COLO829 (cell line): Measurements from ENCODE around the gene ADGRA1.

Source experiments
- DNase-seq: peaks from one replicate; pipeline ENCODE4 v3.0.0; 2012; ENCODE audit warnings: low spot score

The ADGRA1 gene

DNA sequence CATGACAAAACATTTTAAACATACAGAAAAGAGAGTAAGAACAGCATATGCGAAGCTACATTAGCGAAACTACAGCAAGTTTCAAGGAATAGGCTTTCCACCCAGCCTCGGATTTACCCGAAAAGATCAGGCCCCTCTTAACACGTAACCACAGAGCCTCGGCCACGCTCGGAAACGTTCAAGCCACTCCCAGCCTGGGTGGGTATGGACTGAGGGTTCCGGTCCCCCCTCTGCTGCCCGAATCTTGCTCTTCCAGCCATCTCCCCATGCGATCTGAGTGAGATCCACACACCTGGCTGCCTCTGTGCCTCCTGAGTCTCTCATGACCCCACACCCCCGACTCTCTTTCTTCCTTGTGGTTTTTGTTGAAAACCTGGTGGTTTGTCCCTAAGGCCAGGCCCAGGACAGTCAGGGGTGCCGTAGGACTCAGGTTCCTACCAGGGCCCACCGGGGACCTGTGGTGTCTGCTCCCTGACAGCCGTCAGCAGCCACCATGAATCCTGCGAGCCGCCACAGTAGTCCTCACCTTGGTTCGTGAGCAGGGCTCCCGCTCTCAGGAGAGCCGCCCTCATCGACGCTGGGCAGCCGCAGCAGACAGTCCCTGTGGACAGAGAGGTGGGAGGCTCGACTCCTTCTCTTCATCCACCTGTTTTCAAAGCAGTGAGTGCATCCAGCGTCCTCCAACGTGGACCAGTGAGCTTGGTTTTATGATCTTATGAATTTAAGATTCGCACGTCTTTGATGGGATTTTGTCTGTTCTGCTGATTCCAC lies 90.8 kb downstream of the ADGRA1 start:
- no peak for DNase-seq

DNA sequence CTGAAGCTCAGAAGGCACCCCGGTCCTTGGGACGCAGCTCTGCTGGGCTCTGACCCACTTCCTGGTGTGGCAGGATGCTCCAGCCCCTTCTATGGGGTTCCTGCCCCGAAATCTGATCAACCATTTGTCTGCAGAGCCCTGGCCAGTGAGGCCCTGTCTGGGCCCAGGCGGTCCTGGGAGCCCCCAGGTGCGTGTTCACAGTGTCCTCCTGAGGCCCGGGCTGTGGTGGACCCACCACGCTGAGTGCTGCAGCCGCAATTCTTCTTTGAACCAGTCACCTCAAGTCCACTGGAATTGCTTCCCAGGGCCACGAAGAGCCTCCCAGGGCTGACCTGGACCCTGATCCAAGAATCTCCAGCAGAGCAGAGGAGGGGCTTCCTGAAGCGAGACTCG lies 91.4 kb downstream of the ADGRA1 start:
- DNase-seq: no peak

DNA sequence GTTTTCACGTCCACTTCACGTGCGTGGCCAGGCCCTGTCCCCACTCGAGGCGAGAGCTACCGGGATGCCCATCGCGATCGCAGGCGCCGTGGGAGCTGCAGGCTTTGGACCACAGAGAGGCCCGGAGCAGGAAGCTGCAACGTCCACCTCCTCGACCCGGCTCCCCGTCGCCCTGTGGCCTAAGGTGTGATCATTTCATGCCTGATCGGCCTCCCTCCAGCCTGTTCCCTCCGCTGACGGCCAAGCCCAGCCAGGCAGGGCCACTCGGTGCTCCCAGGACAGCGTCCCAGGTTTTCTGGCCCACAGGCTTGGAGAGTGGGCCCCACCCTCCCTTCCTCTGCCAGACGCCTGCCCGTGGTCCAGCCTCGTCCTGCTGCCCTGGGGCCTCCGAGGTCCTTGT lies 91.9 kb downstream of the ADGRA1 start:
- DNase-seq: no peak

DNA sequence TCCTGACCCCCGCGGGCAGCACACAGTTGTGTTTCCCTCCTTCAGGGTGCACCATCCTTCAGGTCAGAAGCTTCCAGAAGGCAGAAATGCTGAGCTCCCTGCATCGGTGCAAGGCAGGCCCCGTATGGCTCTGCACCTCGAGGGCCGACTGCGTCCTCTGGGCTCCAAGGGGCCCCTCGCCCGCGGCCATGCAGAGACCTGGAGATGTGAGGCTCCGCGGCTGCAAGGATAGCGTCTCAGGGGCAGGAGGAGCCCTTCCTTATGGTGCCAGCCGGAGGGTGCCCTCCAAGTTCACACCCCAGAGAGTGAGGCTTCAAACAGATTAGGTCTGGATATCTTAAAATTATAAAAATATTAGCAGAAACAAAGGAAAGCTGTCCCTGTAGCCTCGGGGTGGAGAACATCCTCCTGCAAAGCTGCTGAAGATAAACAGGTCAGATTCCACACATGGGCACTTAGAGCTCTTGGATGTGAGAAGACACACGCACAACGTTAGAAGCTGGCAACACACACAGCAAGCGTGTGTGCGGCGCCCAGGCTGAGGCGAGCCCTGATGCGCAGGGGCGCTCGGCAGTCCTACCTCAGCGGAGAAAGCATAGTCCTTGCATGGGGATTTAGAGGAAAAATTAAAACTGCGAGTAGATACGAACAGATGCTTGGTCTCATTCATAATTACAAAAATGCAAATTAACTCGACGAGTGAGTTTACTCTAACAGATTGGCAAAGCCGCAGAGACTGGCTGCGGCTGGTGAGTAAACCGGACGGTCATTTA lies 92.7 kb downstream of the ADGRA1 start:
- DNase-seq: no peak

DNA sequence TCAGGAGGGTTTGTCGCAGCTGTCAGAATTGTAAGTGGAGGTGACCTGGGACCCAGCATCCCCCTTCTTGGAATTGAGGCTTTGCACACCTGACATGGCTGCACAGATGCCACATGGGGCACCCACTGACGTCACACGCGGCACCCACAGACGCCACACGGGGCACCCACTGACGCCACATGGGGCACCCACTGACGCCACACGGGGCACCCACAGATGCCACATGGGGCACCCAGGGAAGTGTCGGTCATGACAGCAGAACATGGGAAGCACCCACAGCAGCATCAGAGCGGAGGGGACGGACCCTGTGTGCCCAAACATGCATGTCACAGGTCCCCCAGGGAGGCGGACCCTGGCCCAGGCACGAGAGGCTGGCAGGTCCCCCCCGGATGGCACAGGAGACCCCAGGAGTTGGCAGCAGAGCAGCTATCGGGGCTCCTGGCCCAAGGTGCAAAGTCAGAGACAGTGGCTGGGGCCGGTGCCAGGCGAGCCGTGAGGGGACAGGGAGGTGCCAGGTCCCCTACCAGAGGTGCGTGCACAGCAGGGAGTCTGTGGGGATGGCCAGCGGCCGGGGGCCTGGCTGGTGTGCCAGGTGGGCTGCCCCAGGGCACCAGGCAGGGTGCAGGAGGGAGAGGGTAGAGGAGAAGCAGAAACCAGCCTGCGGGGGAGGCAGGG lies 93.4 kb downstream of the ADGRA1 start:
- DNase-seq: no peak
